HPDE6-E6E7 (cell line): Measurements from ENCODE around the gene MXI1.
A peak's percentile ranks its signal among the peaks of the same experiment; 100 is the strongest.
"Not testable (repeated sequence)": the region's sequence is repeated elsewhere in the genome, so short reads cannot be mapped to it uniquely, and the experiment has no call there.

Source experiments
- DNase-seq: peaks from one replicate; pipeline ENCODE4 v3.0.0; 2011; ENCODE audit warnings: missing footprints; ENCODE audit errors: extremely low spot score

The MXI1 gene

DNA sequence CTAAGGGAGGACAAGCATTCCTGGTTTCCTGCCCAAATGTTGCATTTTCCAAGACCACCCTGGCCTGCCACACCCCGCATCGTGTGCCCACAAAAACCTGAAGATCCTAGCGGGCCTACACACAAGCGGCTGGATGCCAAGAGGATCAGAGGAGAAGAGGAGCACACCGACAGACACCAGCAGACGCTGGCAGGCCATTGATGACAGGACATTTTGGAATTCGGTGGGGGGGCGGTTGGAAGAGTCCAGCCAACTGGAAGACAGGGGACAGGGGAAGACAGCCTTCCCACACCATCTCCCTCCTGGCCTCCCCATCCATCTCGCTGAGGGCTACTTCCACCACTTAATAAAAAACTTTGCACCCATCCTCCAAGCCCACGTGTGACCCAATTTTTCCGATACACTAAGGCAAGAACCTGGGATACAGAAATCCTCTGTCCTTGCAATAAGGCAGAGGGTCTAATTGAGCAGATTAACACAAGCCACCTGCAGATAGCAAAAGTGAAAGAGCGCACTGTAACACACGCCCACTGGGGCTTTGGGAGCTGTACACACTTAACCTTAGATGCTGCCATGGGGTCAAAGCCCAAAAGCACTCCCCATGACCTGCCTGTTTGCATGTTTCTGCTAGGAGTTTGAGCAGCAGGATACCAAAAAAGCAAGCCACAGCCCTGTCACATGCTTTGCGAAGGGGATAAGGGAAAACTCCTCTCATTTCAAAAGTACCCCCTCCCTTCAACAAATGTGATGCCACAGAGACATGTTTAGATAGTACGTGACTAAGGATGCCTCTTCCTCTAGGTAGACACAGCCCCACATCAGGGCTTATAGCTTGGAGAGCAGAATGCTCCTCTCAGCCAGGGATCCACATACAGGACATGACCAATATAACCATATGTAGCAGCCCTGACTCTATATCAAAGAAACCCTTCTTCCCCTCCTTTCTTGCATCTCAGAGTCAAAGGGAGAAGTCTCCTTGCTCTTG is 110.8 kb downstream of the MXI1 start:
- no peak for DNase-seq

DNA sequence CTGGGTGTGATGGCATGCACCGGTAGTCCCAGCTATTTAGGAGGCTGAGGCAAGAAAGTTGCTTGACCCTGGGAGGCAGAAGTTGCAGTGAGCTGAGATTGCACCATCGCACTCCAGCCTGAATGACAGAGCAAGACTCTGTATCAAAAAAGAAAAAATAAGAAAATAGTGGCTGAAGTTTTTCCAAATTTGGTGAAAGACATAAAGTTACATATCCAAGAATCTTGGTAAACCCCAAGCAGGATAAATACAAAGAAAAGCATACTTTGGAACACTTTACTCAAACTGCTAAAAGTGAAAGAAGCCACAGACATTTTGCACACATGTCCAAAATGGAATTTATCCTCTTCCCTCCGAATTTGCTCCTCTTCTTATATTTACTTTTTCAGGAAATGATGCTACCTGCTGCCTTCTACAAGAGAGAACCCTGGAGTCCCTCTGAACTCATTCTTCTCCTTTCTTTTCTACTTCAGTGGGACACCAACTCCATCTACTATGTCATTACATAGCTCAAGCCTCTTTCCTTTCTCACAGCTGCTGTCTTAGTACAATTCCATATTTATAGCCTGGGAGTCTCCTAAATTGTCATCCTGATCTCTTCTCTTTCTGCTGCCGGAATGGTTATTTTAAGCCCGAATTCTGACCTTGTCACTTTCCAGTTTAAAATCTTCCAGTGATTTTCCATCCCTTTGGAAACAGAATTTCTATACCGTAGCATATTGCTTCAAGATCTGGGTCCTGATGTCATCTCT is 114.6 kb downstream of the MXI1 start:
- no peak for DNase-seq

- DNase-seq: peak; percentile 70
Measured at GRCh38 chr10:110323503-110323902, 116.1 kb downstream of the MXI1 start.

- no peak for DNase-seq
Measured at GRCh38 chr10:110324201-110324804, 116.9 kb downstream of the MXI1 start.

- DNase-seq: no peak
Measured at GRCh38 chr10:110324805-110325280, 117.4 kb downstream of the MXI1 start.

DNA sequence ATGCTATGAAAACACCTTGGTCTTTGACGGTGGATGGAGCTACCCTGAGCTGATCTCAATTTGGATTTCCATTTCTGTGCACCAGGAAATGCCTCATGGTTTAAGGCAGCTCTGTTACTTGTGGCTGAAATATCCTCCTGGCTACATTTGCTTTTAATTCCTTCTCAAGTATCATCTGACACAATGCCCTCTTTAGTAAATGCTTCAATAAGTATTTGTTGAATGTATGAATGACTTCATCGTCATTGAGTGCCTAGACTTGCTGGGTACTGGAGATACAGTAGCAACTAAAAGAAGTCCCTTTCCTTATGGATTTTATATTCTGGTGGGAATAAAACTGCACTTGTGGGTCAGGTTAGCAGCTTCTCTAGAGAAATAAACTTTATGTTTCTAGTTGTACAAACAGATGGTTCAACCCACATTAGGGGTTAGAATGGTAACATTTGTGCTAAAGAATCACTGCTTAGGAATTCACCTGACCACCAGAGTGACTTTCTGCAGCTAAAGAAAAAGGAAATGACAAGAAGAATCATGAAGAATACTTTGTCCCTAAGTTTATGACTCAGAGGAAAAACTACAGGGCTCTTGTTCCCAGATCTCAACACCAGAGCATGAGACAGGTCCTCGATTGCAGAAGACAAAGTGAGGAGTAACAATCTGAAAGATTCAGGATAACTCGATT is 119.1 kb downstream of the MXI1 start:
- no peak for DNase-seq

DNA sequence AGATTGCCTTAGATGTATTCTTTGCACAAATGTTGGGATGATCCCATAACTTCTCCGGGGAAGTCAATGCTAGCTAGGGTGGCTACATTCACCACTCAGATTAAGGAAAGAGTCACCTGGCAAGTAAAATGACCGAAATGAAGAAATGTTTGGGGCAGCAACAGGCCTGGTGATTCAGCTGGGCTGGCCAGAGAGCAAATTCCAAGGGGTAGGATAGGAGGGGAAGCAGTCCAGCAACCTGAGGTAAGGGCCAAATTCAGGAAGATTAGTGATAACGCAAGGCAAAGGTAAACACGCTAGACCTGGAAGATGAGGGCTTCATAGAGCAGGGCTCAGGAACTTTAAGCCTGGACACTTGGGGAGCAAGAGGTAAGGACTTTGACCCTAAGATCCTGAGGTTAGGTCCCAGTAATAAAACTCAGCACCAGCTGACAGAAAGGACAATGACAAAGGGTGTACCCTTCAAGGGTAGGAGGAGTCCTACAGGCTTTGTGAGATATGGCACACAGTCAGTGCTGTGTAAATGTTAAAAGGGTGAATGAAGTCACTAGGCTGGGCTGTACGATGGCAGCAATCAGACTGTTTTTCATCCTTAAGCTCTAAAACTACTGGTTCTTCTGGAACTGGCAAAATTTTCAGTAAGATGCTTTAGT is 120.0 kb downstream of the MXI1 start:
- no peak for DNase-seq

DNA sequence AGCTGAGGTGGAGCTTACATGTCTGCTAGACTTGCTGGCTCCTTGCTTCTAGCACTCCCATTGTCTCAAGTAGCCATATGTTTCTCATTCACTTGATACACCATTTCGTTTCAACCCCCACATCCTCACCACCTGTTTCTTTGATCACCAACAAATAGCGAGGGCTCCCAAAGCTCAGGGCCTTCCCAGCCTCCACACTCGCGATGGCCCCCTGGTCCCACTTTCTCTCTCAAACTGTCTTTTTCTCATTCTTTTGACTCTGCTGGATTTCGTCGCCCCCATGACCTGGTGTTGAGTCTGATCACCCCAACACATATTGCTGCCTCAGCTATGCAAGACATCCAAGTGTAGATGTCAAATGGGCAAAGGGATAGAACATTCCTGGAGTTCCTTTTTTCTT is 123.3 kb downstream of the MXI1 start:
- DNase-seq: no peak

GRCh38 chr10:110331226-110331795 is 123.9 kb downstream of the MXI1 start:
- not testable (repeated sequence) for DNase-seq

DNA sequence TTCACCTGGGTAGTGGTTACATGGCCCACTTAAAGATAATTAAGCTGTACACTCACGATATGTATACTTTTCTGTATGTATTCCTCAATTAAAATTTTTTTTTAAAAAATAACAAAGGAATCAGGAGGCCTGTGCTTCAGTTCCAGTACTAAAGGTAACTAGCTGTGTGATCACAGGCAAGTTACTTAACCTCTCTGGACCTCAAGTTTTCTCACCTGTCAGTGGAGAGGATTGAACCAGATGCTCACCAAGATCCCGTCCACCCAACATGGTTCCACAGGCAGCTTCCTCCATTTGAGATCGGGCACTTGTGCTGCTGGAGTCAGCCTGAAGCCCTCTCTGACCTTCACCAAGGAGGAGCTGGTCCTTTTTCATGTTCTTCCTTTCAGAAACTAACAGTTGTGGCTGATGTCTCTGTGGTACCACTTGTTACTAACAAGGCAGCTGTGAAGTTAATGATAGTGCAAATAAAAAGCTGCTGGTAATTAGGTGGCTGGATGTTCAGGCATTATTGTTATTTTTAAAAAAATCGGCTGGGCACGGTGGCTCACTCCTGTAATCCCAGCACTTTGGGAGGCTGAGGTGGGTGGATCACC is 126.8 kb downstream of the MXI1 start:
- DNase-seq: no peak

GRCh38 chr10:110335314-110336064 is 128.1 kb downstream of the MXI1 start:
- DNase-seq: no peak

DNA sequence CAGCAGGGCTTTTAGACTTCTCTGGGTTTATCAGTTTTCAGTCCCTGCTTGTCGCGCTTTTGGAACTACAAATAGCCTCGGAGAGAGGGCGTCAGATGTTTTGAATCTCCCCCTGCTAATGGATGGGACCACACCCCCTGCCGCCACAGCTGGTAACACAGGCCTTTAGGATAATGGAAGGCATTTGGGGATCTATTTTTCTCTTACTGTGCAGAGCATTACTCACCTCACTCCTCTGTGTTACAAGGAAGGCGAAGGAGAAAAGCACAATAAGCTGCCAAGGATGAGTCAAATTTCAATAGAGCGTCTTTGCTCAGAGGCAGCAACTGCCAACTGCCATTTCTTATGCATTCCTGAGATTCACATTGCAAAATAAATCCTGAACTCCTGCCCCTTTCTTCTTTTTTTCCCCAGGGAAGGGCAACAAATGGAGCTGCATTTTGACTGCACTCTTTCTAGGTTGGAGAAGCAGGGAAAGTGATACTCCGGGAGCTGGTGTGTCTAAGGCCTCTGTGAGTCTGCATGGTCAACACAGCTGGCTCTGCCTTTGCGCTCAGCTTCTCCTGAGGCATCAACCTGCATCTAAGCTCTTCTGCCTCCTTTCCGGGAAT is 128.8 kb downstream of the MXI1 start:
- peak; percentile 75 for DNase-seq
